GM12878 (cell line): Measurements from ENCODE around the gene TAF6L. TPM values are rescaled to one million over a fixed set of nuclear protein-coding genes. Genes with fewer than 3 reads are reported as not detected.

Source experiments
- ATAC-seq: fragments of 200-7000 bp; cut with Tn5 transposase; 3 replicates; pipeline ENCODE4 v1.9.1; 2020; ENCODE audit warnings: mild to moderate bottlenecking, moderate library complexity
- BruUV-seq: library from RNA; stranded (reverse); fragments of 400-500 nt; replicated peaks from 2 replicates; lab custom pipeline; 2021; lab: Mats Ljungman, UMichigan
- CTCF ChIA-PET: fragments of 300-600 bp; sonication (Branson Sonifier 250); formaldehyde crosslinking; extraction: SDS; loops from one replicate; lab custom pipeline; 2021; ENCODE audit warnings: inconsistent platforms; lab: Yijun Ruan, JAX
- POLR2A ChIA-PET: fragments of 350-600 bp; formaldehyde crosslinking; extraction: SDS; loops from one replicate; lab custom pipeline; 2021; ENCODE audit warnings: inconsistent platforms; lab: Charles Lee
- RAD21 ChIA-PET: fragments of 300-600 bp; sonication (Branson Sonifier 250); formaldehyde crosslinking; loops from one replicate; lab custom pipeline; 2023; ENCODE audit warnings: antibody characterized with exemption; ENCODE audit not compliant: unreplicated experiment; lab: Charles Lee
- SMC1A ChIA-PET: fragments of 300-600 bp; sonication (Branson Sonifier 250); formaldehyde crosslinking; loops from one replicate; lab custom pipeline; 2023; ENCODE audit not compliant: unreplicated experiment, uncharacterized antibody; lab: Charles Lee
- DNase-seq: peaks from one replicate; pipeline ENCODE4 v3.0.0-alpha.2; 2011; ENCODE audit warnings: low read depth, low spot score
- FAIRE-seq: peaks from 3 replicates; lab custom pipeline; 2011; peaks lifted over from hg19 to GRCh38; lab: Jason Lieb, UNC
- H2AFZ ChIP-seq: 2 replicates; pipeline ENCODE4 v1.6.0; 2011; ENCODE audit warnings: low read depth, low read length, control low read depth; ENCODE audit not compliant: control insufficient read depth
- H3K27ac ChIP-seq: 2 replicates; pipeline ENCODE4 v1.5.1; 2011; ENCODE audit warnings: control low read depth; ENCODE audit not compliant: control insufficient read depth, insufficient read depth
- H3K27me3 ChIP-seq, 2 experiments: replicated peaks in 1 of 2; 2 replicates each; pipeline versions ENCODE4 v1.6.0 to v1.6.1; 2011; ENCODE audit warnings: low read length in 1 of 2; ENCODE audit not compliant: control insufficient read depth in 2 of 2, insufficient read depth in 2 of 2
- H3K36me3 ChIP-seq, 2 experiments: 2 replicates each; pipeline ENCODE4 v1.5.1; 2011; ENCODE audit warnings: low read length in 1 of 2; ENCODE audit not compliant: control insufficient read depth in 2 of 2, insufficient read depth in 2 of 2
- H3K4me1 ChIP-seq: 2 replicates; pipeline ENCODE4 v1.6.1; 2011; ENCODE audit warnings: mild to moderate bottlenecking, low read length, moderate library complexity, mixed read lengths; ENCODE audit not compliant: control insufficient read depth, insufficient read depth
- H3K4me2 ChIP-seq: 2 replicates; pipeline ENCODE4 v1.6.0; 2011; ENCODE audit warnings: control low read depth; ENCODE audit not compliant: control insufficient read depth, insufficient read depth
- H3K4me3 ChIP-seq: fragments of 200-600 bp; sonication (generic); 2 replicates; pipeline ENCODE4 v1.5.1; 2016
- H3K79me2 ChIP-seq: 2 replicates; pipeline ENCODE4 v1.6.0; 2011; ENCODE audit warnings: low read length; ENCODE audit not compliant: control insufficient read depth, insufficient read depth
- H3K9ac ChIP-seq: 2 replicates; pipeline ENCODE4 v1.8.0; 2011; ENCODE audit warnings: low read length, control low read depth, mixed read lengths; ENCODE audit not compliant: control insufficient read depth, insufficient read depth
- H3K9me3 ChIP-seq: replicated peaks from 3 replicates; pipeline ENCODE4 v1.5.1; 2011; ENCODE audit warnings: mild to moderate bottlenecking, low read length; ENCODE audit not compliant: control insufficient read depth, insufficient read depth
- H4K20me1 ChIP-seq: 2 replicates; pipeline ENCODE4 v1.6.0; 2011; ENCODE audit not compliant: control insufficient read depth, insufficient read depth
- CBFB ChIP-seq: IDR thresholded peaks from 2 replicates; pipeline ENCODE4 v1.6.1; 2016; ENCODE audit warnings: antibody characterized with exemption, low read depth
- CREB1 ChIP-seq: IDR thresholded peaks from 2 replicates; pipeline ENCODE4 v1.6.1; 2012; ENCODE audit warnings: low read depth, mild to moderate bottlenecking, inconsistent platforms
- CREM ChIP-seq: IDR thresholded peaks from 2 replicates; pipeline ENCODE4 v1.6.1; 2014; ENCODE audit warnings: antibody characterized with exemption, low read depth
- IRF4 ChIP-seq: IDR thresholded peaks from 2 replicates; pipeline ENCODE4 v1.6.1; 2011; ENCODE audit warnings: low read depth, low read length
- SIX5 ChIP-seq: IDR thresholded peaks from 2 replicates; pipeline ENCODE4 v1.6.1; 2011; ENCODE audit warnings: mild to moderate bottlenecking, low read depth, low read length, moderate library complexity; ENCODE audit not compliant: severe bottlenecking
- YBX1 ChIP-seq: fragments of 450-650 bp; IDR thresholded peaks from 2 replicates; pipeline ENCODE4 v1.6.1; 2016; ENCODE audit warnings: antibody characterized with exemption
- WGBS: methylation state at CpG from one replicate; pipeline ENCODE4 v1.1.6; 2016; ENCODE audit warnings: low lambda C conversion rate; ENCODE audit not compliant: insufficient replicate concordance, insufficient coverage; ENCODE audit errors: missing lambda C conversion rate; 5-methylcytosine and 5-hydroxymethylcytosine counted together
- in situ Hi-C: fragments of 300-500 bp; cut with MboI; formaldehyde crosslinking; loops from 9 replicates; pipeline ENCODE4 v1.14.3; 2018; ENCODE audit warnings: mixed read lengths
- intact Hi-C: fragments of 100-400 bp; cut with micrococcal nuclease; formaldehyde crosslinking; loops from one replicate; pipeline ENCODE4 v1.14.2; 2022; ENCODE audit not compliant: unreplicated experiment
- polyA plus RNA-seq, 11 experiments: library from polyadenylated mRNA; depleted of rRNA in 4 of 11; unstranded in 6 of 11; stranded (reverse) in 5 of 11; fragments of >200 nt; fragmentation: Nextera tagmentation in 4 of 11; fragmentation: Illumina TruSeq in 1 of 11; extraction: Ambion mirVana in 4 of 11; extraction: Trizol in 1 of 11; gene quantifications; 1 replicate in 1 of 11; 2 replicates in 10 of 11; pipeline versions ENCODE4 v1.2.1 to v1.2.3, GENCODE V29; 2011 to 2016; ENCODE audit warnings: inconsistent platforms in 2 of 11, missing spikeins in 2 of 11, low read depth in 1 of 11
- total RNA-seq, 4 experiments: library from RNA; depleted of rRNA in 3 of 4; stranded (reverse); fragments of >200 nt in 3 of 4; fragmentation: Illumina TruSeq in 1 of 4; extraction: Trizol in 1 of 4; gene quantifications; 2 replicates each; pipeline versions ENCODE4 v1.2.1 to v1.2.3, GENCODE V29; 2013 to 2021
- TF ChIP-seq, protein P1 (sequence below): fragments of 450-650 bp; formaldehyde crosslinking; IDR thresholded peaks from 2 replicates; pipeline ENCODE4 v1.5.0; 2022; ENCODE audit warnings: mild to moderate bottlenecking, missing genetic modification characterization
- TF ChIP-seq, protein P2 (sequence below): fragments of 450-650 bp; IDR thresholded peaks from 2 replicates; pipeline ENCODE4 v1.6.1; 2016; ENCODE audit warnings: mild to moderate bottlenecking, moderate library complexity, borderline replicate concordance
- TF ChIP-seq, protein P3 (sequence below): fragments of 450-650 bp; IDR thresholded peaks from 2 replicates; pipeline ENCODE4 v1.6.1; 2017; ENCODE audit warnings: mild to moderate bottlenecking, low read depth, inconsistent platforms; ENCODE audit not compliant: poor library complexity, severe bottlenecking
- TF ChIP-seq, protein P4 (sequence below): fragments of 150-350 bp; IDR thresholded peaks from 2 replicates; pipeline ENCODE4 v1.6.1; 2016; ENCODE audit warnings: low read depth, low read length

Gene TAF6L
- total and polyA plus RNA-seq, 10 of the 15 experiments (the other 5 are each of a cell fraction or from before 2014, with no cell fraction given): 0.15 to 35.6 (median 19.0) TPM

DNA sequence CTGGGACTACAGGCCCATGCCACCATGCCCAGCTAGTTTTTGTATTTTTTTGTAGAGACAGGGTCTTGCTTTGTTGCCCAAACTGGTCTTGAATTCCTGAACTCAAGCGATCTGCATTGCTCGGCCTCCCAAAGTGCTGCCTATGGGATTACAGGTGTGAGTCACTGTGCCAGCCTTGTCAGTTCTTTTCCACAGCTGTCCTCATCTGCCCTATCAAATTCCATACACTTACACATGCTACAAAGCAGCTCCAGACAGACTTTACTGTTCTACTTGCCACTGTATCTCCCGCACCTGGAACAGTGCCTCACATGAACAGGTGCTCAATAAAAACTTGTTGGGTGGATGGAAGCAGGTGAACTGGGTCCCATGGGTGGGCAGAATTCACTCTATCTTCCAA lies 52.5 kb downstream of the TAF6L start:
- ChIA-PET POLR2A (interaction anchor here (1.0 to 1.3 kb wide), 2 partner anchors 9 to 14 kb away, joined by 3 read pairs; partner anchors contain the start of gene TEX54), SMC1A (no interaction called here), RAD21 (no interaction called here)
- no peak overlapping the region for H3K4me3 ChIP-seq
- H3K9ac ChIP-seq: no peak overlapping the region
- intact Hi-C loops (no loop called here), in situ Hi-C loops (no loop called here)
- peaks cover 23% of the 10 kb centered on the region in 2 experiments for H3K36me3 ChIP-seq
- no peak overlapping the region for H3K4me2 ChIP-seq
- no peaks in the 10 kb centered on the region for H3K4me1 ChIP-seq
- H2AFZ ChIP-seq: no peak overlapping the region
- peaks cover 3% of the 10 kb centered on the region for H3K79me2 ChIP-seq
- H3K27me3 ChIP-seq: no peaks in the 10 kb centered on the region
- H3K27ac ChIP-seq: no peak overlapping the region
- H4K20me1 ChIP-seq: no peaks in the 10 kb centered on the region
- DNase-seq (no peak), FAIRE-seq (no peak), ATAC-seq (no peak)
- WGBS: 100% methylated on average over 3 of the region's 3 CpGs
- no TSS peak for BruUV-seq
- TF ChIP-seq YBX1 (no peak), CREB1 (no peak), SIX5 (no peak), CBFB (no peak), CREM (no peak), IRF4 (no peak)
- TF ChIP-seq, protein P1, sequence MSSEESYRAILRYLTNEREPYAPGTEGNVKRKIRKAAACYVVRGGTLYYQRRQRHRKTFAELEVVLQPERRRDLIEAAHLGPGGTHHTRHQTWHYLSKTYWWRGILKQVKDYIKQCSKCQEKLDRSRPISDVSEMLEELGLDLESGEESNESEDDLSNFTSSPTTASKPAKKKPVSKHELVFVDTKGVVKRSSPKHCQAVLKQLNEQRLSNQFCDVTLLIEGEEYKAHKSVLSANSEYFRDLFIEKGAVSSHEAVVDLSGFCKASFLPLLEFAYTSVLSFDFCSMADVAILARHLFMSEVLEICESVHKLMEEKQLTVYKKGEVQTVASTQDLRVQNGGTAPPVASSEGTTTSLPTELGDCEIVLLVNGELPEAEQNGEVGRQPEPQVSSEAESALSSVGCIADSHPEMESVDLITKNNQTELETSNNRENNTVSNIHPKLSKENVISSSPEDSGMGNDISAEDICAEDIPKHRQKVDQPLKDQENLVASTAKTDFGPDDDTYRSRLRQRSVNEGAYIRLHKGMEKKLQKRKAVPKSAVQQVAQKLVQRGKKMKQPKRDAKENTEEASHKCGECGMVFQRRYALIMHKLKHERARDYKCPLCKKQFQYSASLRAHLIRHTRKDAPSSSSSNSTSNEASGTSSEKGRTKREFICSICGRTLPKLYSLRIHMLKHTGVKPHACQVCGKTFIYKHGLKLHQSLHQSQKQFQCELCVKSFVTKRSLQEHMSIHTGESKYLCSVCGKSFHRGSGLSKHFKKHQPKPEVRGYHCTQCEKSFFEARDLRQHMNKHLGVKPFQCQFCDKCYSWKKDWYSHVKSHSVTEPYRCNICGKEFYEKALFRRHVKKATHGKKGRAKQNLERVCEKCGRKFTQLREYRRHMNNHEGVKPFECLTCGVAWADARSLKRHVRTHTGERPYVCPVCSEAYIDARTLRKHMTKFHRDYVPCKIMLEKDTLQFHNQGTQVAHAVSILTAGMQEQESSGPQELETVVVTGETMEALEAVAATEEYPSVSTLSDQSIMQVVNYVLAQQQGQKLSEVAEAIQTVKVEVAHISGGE (CRISPR knock-in tag): no peak
- TF ChIP-seq, protein P2, sequence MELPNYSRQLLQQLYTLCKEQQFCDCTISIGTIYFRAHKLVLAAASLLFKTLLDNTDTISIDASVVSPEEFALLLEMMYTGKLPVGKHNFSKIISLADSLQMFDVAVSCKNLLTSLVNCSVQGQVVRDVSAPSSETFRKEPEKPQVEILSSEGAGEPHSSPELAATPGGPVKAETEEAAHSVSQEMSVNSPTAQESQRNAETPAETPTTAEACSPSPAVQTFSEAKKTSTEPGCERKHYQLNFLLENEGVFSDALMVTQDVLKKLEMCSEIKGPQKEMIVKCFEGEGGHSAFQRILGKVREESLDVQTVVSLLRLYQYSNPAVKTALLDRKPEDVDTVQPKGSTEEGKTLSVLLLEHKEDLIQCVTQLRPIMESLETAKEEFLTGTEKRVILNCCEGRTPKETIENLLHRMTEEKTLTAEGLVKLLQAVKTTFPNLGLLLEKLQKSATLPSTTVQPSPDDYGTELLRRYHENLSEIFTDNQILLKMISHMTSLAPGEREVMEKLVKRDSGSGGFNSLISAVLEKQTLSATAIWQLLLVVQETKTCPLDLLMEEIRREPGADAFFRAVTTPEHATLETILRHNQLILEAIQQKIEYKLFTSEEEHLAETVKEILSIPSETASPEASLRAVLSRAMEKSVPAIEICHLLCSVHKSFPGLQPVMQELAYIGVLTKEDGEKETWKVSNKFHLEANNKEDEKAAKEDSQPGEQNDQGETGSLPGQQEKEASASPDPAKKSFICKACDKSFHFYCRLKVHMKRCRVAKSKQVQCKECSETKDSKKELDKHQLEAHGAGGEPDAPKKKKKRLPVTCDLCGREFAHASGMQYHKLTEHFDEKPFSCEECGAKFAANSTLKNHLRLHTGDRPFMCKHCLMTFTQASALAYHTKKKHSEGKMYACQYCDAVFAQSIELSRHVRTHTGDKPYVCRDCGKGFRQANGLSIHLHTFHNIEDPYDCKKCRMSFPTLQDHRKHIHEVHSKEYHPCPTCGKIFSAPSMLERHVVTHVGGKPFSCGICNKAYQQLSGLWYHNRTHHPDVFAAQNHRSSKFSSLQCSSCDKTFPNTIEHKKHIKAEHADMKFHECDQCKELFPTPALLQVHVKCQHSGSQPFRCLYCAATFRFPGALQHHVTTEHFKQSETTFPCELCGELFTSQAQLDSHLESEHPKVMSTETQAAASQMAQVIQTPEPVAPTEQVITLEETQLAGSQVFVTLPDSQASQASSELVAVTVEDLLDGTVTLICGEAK: no peak
- TF ChIP-seq, protein P3, sequence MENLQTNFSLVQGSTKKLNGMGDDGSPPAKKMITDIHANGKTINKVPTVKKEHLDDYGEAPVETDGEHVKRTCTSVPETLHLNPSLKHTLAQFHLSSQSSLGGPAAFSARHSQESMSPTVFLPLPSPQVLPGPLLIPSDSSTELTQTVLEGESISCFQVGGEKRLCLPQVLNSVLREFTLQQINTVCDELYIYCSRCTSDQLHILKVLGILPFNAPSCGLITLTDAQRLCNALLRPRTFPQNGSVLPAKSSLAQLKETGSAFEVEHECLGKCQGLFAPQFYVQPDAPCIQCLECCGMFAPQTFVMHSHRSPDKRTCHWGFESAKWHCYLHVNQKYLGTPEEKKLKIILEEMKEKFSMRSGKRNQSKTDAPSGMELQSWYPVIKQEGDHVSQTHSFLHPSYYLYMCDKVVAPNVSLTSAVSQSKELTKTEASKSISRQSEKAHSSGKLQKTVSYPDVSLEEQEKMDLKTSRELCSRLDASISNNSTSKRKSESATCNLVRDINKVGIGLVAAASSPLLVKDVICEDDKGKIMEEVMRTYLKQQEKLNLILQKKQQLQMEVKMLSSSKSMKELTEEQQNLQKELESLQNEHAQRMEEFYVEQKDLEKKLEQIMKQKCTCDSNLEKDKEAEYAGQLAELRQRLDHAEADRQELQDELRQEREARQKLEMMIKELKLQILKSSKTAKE: no peak
- TF ChIP-seq, protein P4, sequence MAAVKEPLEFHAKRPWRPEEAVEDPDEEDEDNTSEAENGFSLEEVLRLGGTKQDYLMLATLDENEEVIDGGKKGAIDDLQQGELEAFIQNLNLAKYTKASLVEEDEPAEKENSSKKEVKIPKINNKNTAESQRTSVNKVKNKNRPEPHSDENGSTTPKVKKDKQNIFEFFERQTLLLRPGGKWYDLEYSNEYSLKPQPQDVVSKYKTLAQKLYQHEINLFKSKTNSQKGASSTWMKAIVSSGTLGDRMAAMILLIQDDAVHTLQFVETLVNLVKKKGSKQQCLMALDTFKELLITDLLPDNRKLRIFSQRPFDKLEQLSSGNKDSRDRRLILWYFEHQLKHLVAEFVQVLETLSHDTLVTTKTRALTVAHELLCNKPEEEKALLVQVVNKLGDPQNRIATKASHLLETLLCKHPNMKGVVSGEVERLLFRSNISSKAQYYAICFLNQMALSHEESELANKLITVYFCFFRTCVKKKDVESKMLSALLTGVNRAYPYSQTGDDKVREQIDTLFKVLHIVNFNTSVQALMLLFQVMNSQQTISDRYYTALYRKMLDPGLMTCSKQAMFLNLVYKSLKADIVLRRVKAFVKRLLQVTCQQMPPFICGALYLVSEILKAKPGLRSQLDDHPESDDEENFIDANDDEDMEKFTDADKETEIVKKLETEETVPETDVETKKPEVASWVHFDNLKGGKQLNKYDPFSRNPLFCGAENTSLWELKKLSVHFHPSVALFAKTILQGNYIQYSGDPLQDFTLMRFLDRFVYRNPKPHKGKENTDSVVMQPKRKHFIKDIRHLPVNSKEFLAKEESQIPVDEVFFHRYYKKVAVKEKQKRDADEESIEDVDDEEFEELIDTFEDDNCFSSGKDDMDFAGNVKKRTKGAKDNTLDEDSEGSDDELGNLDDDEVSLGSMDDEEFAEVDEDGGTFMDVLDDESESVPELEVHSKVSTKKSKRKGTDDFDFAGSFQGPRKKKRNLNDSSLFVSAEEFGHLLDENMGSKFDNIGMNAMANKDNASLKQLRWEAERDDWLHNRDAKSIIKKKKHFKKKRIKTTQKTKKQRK: no peak
- TF ChIP-seq, all 136 proteins: peak for 0
- H3K9me3 ChIP-seq: no peaks in the 10 kb centered on the region
- CTCF ChIA-PET: no interaction called here
